ENCODE measurements around the gene FLT3LG. TPM values are rescaled to one million over a fixed set of nuclear protein-coding genes. Genes with fewer than 3 reads are reported as not detected.

Gene FLT3LG
- total and polyA plus RNA-seq, 9 of the 15 experiments (the other 6 are each of a cell fraction or from before 2014, with no cell fraction given), result 0.31 to 6.4 (median 1.1) TPM

DNA sequence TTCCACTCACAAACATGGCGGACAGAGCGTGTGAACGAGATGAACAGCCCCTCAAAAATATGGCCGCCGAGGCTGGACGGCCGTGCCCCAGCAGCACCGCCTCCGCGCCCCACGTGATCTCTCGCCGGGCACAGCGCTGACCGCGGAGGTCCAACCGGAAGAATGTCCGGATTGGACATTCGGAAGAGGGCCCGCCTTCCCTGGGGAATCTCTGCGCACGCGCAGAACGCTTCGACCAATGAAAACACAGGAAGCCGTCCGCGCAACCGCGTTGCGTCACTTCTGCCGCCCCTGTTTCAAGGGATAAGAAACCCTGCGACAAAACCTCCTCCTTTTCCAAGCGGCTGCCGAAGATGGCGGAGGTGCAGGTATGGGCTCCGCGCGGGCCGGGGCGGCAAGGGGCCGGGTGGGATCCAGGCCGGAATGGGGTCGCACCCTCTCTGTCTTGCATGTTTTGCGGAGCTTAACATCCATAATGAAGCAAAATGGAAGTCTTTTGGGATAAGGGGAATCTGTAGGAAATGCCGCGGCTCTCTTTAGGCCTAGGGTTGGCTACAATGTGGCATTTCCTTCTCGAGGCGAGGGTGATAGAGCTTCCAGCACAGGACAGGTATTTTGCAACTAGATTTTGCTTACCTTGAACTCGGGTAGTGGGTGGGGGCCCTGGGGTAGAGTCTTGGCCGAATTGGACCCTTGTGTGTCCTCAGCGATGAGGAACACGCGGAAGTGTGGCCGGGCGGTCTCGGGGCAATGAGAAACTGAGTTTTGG lies 13.4 kb downstream of the FLT3LG start, which contains the start of gene RPL13A (continued):
- TF ChIP-seq IRF9 (tag; IDR thresholded peaks at IDR 0.05) (peak; percentile 77), CREB1 (IDR thresholded peaks at IDR 0.05) (peak; percentile 96), CREB1 (CRISPR knock-in tag; IDR thresholded peaks at IDR 0.05) (peak; percentile 90), PCBP1 (IDR thresholded peaks at IDR 0.05; ENCODE audit: low read depth, low read length, poor library complexity, severe bottlenecking) (peak; percentile 89), CREB3 (tag; conservative IDR thresholded peaks at IDR 0.05; ENCODE audit: low read depth) (0 out of 2 replicates have a peak, but pooled peaks have one; percentile 38), CBFA2T2 (conservative IDR thresholded peaks at IDR 0.05) (peak; percentile 84), ETS2 (tag; IDR thresholded peaks at IDR 0.05; ENCODE audit: borderline replicate concordance, poor library complexity, severe bottlenecking) (no peak), ASH1L (IDR thresholded peaks at IDR 0.05; ENCODE audit: borderline replicate concordance, low read depth, partially characterized antibody) (peak; percentile 68), E4F1 (CRISPR knock-in tag; IDR thresholded peaks at IDR 0.05; ENCODE audit: borderline replicate concordance) (no peak), PHB (CRISPR knock-in tag; IDR thresholded peaks at IDR 0.05) (no peak), EZH2 (IDR thresholded peaks at IDR 0.05; ENCODE audit: borderline replicate concordance, low read depth, low read length) (no peak), SREBF2 (CRISPR knock-in tag; IDR thresholded peaks at IDR 0.05) (no peak), EP300 (IDR thresholded peaks at IDR 0.05; ENCODE audit: low read length) (peak; percentile 35; the same call in 1 of the 2 replicates)
- TF ChIP-seq, protein P1, sequence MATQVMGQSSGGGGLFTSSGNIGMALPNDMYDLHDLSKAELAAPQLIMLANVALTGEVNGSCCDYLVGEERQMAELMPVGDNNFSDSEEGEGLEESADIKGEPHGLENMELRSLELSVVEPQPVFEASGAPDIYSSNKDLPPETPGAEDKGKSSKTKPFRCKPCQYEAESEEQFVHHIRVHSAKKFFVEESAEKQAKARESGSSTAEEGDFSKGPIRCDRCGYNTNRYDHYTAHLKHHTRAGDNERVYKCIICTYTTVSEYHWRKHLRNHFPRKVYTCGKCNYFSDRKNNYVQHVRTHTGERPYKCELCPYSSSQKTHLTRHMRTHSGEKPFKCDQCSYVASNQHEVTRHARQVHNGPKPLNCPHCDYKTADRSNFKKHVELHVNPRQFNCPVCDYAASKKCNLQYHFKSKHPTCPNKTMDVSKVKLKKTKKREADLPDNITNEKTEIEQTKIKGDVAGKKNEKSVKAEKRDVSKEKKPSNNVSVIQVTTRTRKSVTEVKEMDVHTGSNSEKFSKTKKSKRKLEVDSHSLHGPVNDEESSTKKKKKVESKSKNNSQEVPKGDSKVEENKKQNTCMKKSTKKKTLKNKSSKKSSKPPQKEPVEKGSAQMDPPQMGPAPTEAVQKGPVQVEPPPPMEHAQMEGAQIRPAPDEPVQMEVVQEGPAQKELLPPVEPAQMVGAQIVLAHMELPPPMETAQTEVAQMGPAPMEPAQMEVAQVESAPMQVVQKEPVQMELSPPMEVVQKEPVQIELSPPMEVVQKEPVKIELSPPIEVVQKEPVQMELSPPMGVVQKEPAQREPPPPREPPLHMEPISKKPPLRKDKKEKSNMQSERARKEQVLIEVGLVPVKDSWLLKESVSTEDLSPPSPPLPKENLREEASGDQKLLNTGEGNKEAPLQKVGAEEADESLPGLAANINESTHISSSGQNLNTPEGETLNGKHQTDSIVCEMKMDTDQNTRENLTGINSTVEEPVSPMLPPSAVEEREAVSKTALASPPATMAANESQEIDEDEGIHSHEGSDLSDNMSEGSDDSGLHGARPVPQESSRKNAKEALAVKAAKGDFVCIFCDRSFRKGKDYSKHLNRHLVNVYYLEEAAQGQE (IDR thresholded peaks at IDR 0.05; ENCODE audit: borderline replicate concordance), result peak; percentile 94
- TF ChIP-seq, protein P1 (CRISPR knock-in tag; IDR thresholded peaks at IDR 0.05; ENCODE audit: low read depth), result no peak
